Ishikawa (cell line): ENCODE results near the gene TMCO5A.

ENCODE experiments used
- CEBPB ChIP-seq: IDR thresholded peaks from 2 replicates; pipeline ENCODE4 v1.6.1; 2012
- CREB1 ChIP-seq: IDR thresholded peaks from 2 replicates; pipeline ENCODE4 v1.6.1; 2012; ENCODE audit warnings: low read depth
- EGR1 ChIP-seq: IDR thresholded peaks from 2 replicates; pipeline ENCODE4 v1.6.1; 2012
- EP300 ChIP-seq: IDR thresholded peaks from 2 replicates; pipeline ENCODE4 v1.6.1; 2012; ENCODE audit warnings: borderline replicate concordance
- FOXM1 ChIP-seq: IDR thresholded peaks from 2 replicates; pipeline ENCODE4 v1.6.1; 2012; ENCODE audit warnings: low read depth, borderline replicate concordance
- MAX ChIP-seq: IDR thresholded peaks from 2 replicates; pipeline ENCODE4 v1.6.1; 2012
- NFIC ChIP-seq: IDR thresholded peaks from 2 replicates; pipeline ENCODE4 v1.6.1; 2012
- RAD21 ChIP-seq: IDR thresholded peaks from 2 replicates; pipeline ENCODE4 v1.6.1; 2012; ENCODE audit warnings: low read depth
- REST ChIP-seq: IDR thresholded peaks from 2 replicates; pipeline ENCODE4 v1.6.1; 2012; ENCODE audit warnings: low read depth, mild to moderate bottlenecking
- TAF1 ChIP-seq: IDR thresholded peaks from 2 replicates; pipeline ENCODE4 v1.6.1; 2012; ENCODE audit warnings: low read depth, mild to moderate bottlenecking
- TCF12 ChIP-seq: IDR thresholded peaks from 2 replicates; pipeline ENCODE4 v1.6.1; 2012; ENCODE audit warnings: low read depth
- TEAD4 ChIP-seq: IDR thresholded peaks from 2 replicates; pipeline ENCODE4 v1.6.1; 2012
- USF1 ChIP-seq: IDR thresholded peaks from 2 replicates; pipeline ENCODE4 v1.6.1; 2012
- YY1 ChIP-seq: IDR thresholded peaks from 2 replicates; pipeline ENCODE4 v1.6.1; 2012; ENCODE audit warnings: low read depth
- ZBTB7A ChIP-seq: IDR thresholded peaks from 2 replicates; pipeline ENCODE4 v1.6.1; 2012; ENCODE audit warnings: low read depth

The TMCO5A gene

GRCh38 chr15:37903919-37904625 is 30.4 kb upstream of the TMCO5A start:
- TF ChIP-seq MAX (no peak), REST (no peak)

- TF ChIP-seq REST (no peak), TEAD4 (no peak), MAX (no peak), EP300 (no peak), TCF12 (no peak), CREB1 (no peak)
These were observed 27.3 kb upstream of the TMCO5A start for GRCh38 chr15:37907136-37907535.

GRCh38 chr15:37921527-37922385 is 12.7 kb upstream of the TMCO5A start:
- TF ChIP-seq REST = no peak
- no peak for TF ChIP-seq CREB1
- TF ChIP-seq RAD21 = no peak
- TF ChIP-seq CEBPB = no peak
- no peak for TF ChIP-seq TAF1

- TF ChIP-seq EGR1 (no peak), MAX (no peak), TEAD4 (no peak), TCF12 (no peak), CREB1 (no peak), TAF1 (no peak), REST (no peak), USF1 (no peak), YY1 (no peak), NFIC (no peak), EP300 (no peak), CEBPB (no peak), FOXM1 (no peak), ZBTB7A (no peak)
These were observed 8.3 kb upstream of the TMCO5A start for GRCh38 chr15:37926136-37926535.
